SKM-1 (cell line): ENCODE data around the gene FBLN1.
"Not testable (repeated sequence)": the region's sequence is repeated elsewhere in the genome, so short reads cannot be mapped to it uniquely, and the experiment has no call there.

Source experiments
- DNase-seq: peaks from one replicate; lab custom pipeline; 2025; ENCODE audit not compliant: unreplicated experiment; lab: John Stamatoyannopoulos, UW

The FBLN1 gene

DNA sequence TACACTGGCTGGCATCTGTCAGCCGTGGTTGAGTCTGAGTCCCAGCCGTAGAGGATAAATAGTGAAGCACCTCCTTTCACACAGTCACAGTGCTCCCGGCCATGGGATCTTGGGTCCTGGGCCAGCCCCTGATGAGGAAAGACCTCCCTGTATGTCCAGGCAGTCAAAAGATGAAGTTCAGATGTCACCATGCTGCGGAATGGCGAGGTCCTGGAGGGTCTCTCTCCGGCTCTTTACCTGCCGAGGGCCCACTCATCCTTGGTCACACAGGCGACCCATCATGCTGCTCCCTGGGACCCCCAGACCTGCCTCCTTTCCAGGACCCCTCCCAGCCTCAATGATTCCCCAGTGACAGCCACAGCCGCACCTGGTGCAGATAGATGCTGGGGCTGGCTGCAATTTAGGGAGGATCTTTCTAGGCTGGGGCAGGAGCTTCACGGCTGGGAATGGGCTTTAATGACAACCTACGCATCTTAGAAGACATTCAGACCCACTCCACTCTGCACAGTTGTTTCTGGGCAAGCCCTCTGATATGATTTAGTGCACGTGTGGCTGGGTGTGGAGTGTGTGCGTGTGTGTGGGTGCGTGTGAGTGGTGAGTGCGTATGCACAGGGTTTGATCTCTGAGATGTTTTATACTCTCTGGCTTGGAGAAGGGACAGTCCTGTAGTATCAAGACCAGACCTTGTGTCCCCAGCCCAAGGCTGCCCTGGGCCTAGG lies 79.7 kb downstream of the FBLN1 start:
- DNase-seq, result no peak

DNA sequence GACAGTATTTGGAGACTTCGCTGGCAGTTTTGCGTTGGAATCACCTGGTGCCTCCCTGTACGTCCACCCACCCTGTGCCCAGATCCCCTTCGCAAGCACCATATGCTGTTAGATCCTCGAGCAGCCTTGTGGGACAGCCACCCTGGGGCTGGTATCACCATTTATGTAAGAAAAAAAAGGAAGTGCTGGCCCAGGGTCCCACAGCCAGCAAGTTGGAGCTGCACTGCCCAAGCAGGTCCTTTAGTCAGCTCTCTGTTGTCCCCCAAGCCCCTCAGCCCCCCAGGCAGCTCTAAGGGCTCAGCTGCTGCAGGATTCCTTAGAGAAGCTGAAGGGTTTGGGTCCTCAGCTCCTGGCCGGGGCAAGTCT lies 80.3 kb downstream of the FBLN1 start:
- DNase-seq, result no peak

DNA sequence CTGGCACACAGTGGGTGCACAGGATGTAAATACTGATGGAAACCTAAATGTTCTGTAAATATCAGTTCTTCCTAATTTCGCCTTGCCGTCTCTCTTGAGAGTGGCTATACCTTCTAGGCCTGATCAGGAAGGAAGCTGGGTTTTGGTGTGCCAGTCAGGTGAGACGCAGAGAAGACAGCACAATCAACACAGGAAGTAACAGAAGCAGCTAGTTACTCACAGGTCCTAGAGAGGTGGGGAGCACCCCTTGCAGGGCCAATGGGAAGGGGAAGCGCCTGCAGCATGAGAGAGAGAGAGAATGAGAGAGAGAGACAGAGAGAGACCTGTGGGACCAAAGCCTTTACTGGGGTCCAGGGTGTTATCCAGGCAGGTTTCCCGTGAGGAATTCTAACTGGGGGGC lies 80.8 kb downstream of the FBLN1 start:
- peak; percentile 17 for DNase-seq

- DNase-seq, result peak; percentile 67
These were observed 81.5 kb downstream of the FBLN1 start for GRCh38 chr22:45584121-45584570.

DNA sequence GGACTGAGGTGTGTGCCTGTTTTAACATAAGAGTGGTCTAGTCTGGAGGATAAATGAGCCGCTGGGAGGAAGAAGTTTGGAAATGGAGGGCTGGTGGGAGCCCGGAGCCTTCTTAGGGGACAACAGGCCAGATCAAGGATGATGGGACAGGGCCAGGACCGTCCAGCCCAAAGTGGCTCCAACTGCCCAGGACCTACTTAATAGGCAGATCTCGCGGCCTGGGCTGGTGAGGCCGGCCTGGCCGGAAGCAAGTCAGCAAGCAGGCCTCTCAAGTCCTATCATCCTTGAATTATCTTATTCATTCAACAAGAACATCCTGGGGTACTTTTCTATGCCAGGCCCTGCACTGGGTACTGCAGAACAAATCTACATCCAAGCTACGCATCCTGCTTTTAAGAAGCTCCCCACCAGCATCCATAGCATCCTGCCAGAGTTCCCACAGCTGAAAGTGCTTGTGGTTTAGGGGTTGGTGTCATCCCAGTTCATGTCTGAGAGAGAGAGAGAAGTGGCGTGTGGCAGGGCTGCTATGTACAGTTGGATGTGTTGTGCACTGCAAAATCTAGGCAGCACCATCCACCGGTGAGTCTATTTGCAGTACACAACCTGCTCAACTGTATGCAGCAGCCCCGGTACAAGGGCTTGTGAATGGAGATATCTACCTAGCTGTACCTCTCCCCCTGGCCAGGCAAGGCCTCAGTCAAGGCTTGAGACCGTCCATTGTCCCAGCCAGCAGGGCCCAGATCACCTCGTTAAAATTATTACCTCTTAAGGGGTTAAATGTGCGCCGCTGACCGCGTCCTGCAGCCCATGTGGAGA lies 82.1 kb downstream of the FBLN1 start:
- DNase-seq, result no peak

- no peak for DNase-seq
These were observed 82.7 kb downstream of the FBLN1 start for GRCh38 chr22:45585437-45585755.

- no peak for DNase-seq
These were observed 83.4 kb downstream of the FBLN1 start for GRCh38 chr22:45585946-45586540.

DNA sequence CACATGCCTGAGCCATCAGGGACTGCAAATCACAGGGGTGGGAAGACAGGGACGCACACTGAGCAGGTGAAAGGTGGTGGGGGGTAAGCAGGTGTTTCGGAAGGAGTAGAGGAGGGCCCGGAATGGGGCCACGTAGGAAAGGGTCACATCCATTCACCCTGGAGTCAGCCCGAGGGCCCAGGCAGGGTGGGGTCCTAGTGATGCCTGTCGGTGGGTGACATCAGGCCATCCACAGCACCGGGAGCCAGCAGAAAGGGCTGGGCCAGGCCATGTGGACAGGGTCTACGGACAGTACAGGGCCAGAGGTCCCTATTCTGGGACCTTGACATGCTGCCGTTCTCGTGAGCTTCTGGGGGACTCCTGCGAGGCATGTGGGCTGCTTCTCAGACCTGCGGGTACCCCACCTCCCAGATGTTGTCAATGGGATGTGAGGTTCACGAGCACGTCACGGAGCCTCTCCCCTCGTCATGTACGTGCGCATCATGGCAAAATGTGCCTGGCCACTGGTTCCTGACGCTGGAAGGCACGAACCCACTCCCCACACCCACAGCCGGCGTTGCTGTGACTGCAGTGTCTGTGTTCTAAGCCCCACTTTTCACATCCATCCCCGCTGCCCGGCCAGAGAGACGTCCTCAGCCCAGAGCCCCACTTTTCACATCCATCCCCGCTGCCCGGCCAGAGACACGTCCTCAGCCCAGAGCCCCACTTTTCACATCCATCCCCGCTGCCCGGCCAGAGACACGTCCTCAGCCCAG lies 84.1 kb downstream of the FBLN1 start:
- DNase-seq, result no peak

GRCh38 chr22:45587638-45588505 lies 85.2 kb downstream of the FBLN1 start:
- DNase-seq, result no peak

- no peak for DNase-seq
These were observed 86.9 kb downstream of the FBLN1 start for GRCh38 chr22:45589556-45589955.

- no peak for DNase-seq
These were observed 87.6 kb downstream of the FBLN1 start for GRCh38 chr22:45590262-45590661.

DNA sequence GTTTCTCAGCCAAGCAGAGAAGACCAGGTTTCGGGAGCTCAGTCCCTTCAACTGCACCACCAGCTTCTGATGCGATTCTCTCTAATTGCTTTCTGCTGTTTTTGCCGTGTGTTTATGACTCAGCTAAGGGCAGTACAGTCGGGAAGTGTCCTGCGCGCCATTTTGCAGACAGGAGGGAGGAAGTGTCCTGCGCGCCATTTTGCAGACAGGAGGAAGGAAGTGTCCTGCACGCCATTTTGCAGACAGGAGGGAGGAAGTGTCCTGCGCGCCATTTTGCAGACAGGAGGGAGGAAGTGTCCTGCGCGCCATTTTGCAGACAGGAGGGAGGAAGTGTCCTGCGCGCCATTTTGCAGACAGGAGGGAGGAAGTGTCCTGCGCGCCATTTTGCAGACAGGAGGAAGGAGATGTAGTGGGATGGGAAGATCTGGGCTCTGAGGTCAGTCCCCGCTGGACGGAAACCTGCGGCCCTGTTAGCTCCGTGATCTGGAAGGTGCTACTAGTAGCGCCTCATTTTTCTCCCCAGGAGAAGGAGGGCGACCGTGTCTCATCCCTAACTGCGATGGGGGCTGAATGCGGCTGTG lies 89.0 kb downstream of the FBLN1 start:
- DNase-seq, result not testable (repeated sequence)

DNA sequence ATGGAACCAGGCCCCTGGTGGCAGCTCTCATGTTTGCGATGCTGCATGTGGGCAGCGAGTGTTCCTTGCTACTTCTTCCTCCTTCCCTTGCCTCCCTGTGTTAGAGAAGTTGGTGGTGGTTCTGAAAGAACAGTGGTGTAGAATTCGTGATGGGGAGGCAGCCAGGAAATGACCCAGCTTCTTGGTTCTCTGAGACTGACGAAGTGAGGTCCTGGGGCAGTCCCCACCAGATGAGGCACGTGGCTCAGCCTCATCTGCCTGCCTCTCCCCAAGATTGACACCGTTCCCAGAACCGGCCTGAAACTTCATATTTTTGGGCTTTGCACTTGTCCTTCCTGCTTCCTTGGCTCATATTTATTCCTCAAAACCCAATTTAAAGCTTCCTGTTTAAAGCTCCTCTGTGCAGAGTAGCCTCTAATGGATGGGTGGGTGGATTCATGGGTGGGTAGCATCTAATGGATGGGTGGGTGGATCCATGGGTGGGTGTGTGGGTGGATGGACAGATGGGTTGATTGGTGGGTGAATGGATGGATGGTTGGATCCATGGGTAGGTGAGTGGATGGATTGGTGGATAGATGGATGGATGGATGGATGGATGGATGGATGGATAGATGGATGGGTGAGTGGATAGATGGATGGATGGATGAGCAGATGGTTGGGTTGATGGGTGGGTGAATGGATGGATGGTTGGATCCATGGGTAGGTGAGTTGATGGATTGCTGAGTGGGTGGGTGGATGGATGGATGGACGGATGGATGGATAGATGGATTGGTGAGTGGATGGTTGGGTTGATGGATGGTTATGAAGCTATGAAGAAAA lies 91.6 kb downstream of the FBLN1 start:
- DNase-seq, result no peak

DNA sequence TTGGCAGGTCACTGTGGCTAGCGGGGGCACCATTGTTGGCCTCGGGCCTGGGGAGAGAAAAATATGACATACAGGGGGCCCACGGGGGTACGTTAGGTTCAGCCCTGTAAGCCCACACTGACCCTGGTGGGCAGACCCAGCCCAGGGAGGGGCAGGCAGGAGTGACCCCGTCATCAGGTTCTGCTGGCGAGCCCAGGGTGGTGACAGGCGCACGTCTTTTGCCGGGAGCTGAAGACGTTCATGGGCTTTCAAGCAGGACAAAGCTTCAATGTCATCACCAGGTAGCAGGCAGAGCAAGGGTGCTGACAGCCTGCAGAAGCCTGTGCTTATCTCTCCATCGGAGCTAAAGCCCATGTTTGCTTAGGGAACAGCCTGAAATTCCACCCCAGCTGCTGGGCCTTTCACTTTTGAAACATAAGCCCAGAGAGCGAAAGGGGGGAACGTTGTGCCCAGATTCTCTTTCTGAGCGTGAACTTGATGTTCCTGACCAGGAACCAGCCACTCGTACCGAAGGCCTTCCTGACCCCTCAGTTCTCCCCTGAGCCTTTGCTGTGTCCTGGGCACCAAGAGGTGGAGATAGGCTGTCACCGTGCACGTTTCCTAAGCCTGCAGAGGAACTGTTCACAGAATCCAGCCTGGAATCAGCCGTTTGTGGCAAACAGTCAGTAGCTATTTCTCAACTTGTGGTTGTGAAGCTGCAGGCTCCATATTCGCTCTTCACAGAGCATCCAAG lies 94.9 kb downstream of the FBLN1 start:
- DNase-seq, result no peak

GRCh38 chr22:45598596-45599217 lies 96.0 kb downstream of the FBLN1 start:
- no peak for DNase-seq

DNA sequence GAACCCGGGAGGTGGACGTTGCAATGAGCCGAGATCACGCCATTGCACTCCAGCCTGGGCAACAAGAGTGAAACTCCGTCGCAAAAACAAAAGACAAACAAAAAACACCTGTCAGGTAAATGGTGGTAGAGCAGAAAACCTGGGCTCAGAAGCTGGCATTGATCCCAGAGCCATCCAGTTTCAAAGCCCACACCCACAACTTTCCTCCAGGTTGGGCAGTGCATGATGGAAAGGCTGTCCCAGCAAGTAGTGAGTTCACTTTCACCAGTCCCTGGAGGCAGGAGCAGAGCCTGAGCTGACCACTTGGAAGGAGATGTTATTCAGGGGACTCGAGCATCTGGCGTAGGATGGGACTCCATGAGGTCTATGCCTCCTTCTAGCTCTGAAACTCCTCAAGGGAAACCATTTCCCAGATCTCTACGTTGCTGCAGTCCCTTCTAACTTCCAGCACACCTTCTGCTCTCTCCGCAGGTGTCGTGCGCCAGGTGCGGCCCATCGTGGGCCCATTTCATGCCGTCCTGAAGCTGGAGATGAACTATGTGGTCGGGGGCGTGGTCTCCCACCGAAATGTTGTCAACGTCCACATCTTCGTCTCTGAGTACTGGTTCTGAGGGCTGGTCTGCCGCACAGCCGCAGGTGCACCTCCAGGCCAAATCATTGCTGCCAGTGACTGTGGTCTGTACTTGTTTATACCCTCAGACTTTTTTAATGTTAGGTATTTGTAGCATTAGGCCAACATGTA lies 97.3 kb downstream of the FBLN1 start:
- DNase-seq, result no peak
